Measurements from ENCODE around the gene RNASE7. TPM values are rescaled to one million over a fixed set of nuclear protein-coding genes. Genes with fewer than 3 reads are reported as not detected.
"Not testable (repeated sequence)": the region's sequence is repeated elsewhere in the genome, so short reads cannot be mapped to it uniquely, and the experiment has no call there.

Gene RNASE7
- total RNA-seq, result not detected

DNA sequence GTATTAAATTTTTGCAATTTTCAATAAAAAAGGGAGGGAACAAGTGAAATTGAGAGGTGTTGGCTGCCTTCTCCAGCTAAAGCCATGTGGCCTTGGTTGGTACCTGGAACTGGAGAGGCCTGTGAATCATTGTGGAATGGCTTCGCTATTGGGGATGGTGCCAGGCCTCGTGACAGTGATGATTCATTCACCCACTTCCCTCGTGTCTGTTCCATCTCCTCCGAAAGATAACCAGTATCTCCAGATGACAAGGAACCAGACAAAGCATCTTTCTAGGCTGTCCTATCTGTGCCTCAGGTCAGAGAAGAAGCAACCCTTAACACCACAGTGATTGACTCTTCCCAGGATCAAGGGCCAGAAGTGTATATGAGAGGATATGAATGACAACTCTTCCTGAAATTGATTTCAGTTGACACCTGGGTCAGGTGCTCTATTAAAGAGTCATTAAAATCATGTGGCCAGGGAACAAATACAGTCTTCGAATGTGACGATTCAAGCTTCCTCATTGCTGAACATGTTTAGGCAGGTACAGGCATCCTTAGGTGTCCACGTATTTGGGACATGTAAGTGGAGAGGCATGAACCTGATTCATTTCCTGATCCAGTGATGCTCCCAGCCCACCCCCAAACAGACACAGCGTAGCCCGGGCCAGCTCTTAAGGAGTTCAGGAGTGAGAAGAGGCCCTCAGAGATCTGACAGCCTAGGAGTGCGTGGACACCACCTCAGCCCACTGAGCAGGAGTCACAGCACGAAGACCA is at the start of gene RNASE7:
Gene RNASE7 (plus strand): TSS at position 687 of the 758 bp plus-strand sequence. CDS start 631 bp downstream, outside the sequence.
- H3K27ac Mint-ChIP-seq, result no peak within 1 kb of the TSS
- H3K4me3 Mint-ChIP-seq, result no peak within 1 kb of the TSS
- H3K4me1 Mint-ChIP-seq, result peaks cover 2% of the 10 kb centered on the region
- H3K27me3 Mint-ChIP-seq, result peaks cover 6% of the 10 kb centered on the region
- no peaks in the 10 kb centered on the region for H3K36me3 Mint-ChIP-seq
- no peak for DNase-seq
- no peaks in the 10 kb centered on the region for H3K9me3 Mint-ChIP-seq

DNA sequence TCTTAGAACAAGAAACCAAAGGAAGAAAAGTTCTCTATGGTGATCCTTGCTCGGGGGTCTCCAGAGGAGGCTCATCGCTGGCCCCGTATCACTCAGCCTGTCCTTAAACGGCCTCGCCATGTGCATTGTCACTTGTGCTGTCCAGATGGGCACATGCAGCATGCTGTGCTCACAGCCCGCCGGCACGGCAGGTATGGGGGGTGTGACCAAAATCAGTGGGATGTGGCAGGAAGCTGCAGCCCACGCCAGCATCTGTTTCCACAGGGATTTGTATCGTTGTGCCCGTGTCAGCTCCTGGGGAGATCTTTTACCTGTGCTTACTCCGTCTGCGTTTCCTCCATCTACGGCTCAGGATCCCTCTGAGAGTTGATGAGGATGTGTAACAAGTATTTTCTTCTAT is 45.6 kb upstream of the RNASE7 start:
- H3K27me3 Mint-ChIP-seq, result no peaks in the 10 kb centered on the region

GRCh38 chr14:20997115-20997514 is 45.0 kb upstream of the RNASE7 start:
- Mint-ChIP-seq H3K27me3 (no peaks in the 10 kb centered on the region), H3K27ac (no peak overlapping the region), H3K4me3 (no peak overlapping the region), H3K36me3 (peaks cover 16% of the 10 kb centered on the region), H3K9me3 (no peaks in the 10 kb centered on the region), H3K4me1 (peaks cover 5% of the 10 kb centered on the region)
- no peak for DNase-seq

More for the DNA sequence above, 45.6 kb upstream of the RNASE7 start:
- no peak for DNase-seq
- peaks cover 19% of the 10 kb centered on the region for H3K36me3 Mint-ChIP-seq
- peaks cover 11% of the 10 kb centered on the region for H3K4me1 Mint-ChIP-seq
- no peak overlapping the region for H3K27ac Mint-ChIP-seq
- H3K4me3 Mint-ChIP-seq, result no peak overlapping the region
- H3K9me3 Mint-ChIP-seq, result no peaks in the 10 kb centered on the region

DNA sequence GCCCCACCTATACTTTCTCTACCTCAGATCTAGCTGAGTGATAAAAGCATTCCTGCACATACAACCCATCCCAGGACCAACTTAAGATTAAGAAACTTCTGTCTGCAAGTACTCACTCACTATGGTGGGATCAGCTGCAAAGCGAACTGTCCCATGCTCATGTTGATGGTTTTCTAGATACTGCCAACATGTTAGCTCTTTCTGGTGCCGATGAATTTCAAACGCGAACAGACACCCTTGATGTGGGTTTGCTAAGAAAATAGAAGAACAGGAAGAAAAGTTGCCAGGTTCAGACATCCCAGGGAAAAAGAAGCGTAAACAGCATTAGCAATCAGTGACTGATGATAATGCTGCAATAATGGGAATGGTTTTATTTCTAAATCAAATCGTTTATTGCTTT is 44.6 kb upstream of the RNASE7 start:
- Mint-ChIP-seq H3K36me3 (peaks cover 13% of the 10 kb centered on the region), H3K4me1 (peaks cover 3% of the 10 kb centered on the region), H3K4me3 (no peak overlapping the region), H3K9me3 (no peaks in the 10 kb centered on the region), H3K27me3 (no peaks in the 10 kb centered on the region), H3K27ac (no peak overlapping the region)
- DNase-seq, result no peak

DNA sequence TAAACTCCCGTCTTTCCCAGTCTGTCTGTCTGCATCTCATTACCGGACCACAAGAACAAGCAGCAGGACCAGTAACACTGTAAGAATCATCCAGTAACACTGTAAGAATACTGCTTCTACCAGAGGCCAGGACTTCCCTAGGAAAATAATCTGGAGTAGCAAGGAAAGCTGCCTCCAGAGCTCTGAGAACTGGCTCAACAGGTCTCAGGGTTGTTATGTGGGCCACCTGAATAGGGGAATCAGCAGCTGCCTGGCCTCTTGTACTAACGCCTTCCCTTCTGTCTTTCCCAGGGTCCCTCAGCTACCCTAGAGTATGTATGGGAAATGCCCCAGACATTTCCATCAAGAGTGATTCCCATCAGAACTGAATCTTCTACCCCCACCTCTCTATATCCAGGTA is 44.0 kb upstream of the RNASE7 start:
- H3K4me1 Mint-ChIP-seq, result peaks cover 3% of the 10 kb centered on the region
- no peaks in the 10 kb centered on the region for H3K27me3 Mint-ChIP-seq
- no peak overlapping the region for H3K4me3 Mint-ChIP-seq
- no peak overlapping the region for H3K27ac Mint-ChIP-seq
- no peak for DNase-seq
- H3K9me3 Mint-ChIP-seq, result no peaks in the 10 kb centered on the region
- peaks cover 7% of the 10 kb centered on the region for H3K36me3 Mint-ChIP-seq

GRCh38 chr14:20998674-20999366 is 43.3 kb upstream of the RNASE7 start, which contains the start of gene SLC39A2:
SLC39A2 (plus strand) TSS chr14:20999293; CDS start chr14:20999447, 154 bp downstream.
- H3K27me3 Mint-ChIP-seq, result no peaks in the 10 kb centered on the region
- H3K4me1 Mint-ChIP-seq, result peaks cover 3% of the 10 kb centered on the region
- H3K36me3 Mint-ChIP-seq, result peaks cover 5% of the 10 kb centered on the region
- DNase-seq, result no peak
- H3K27ac Mint-ChIP-seq, result no peak within 1 kb of the TSS
- no peaks in the 10 kb centered on the region for H3K9me3 Mint-ChIP-seq
- H3K4me3 Mint-ChIP-seq, result no peak within 1 kb of the TSS

DNA sequence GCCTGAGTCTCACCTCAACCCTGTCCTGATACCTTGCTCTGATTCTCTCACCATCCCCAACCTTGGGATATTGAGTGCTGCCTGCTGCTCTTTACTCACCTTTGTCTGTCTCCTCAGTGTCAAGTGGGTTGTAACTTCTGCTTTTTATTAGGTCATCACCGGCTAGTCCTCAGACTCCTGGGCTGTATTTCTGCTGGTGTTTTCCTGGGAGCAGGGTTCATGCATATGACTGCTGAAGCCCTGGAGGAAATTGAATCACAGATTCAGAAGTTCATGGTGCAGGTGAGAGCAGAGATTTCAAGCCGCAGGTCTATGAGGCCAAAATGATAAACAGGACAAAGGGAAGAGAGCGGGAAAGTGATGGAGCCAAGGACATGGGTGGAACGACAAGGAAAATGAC is 42.6 kb upstream of the RNASE7 start:
- H3K27me3 Mint-ChIP-seq, result no peaks in the 10 kb centered on the region
- H3K4me3 Mint-ChIP-seq, result no peak overlapping the region
- DNase-seq, result no peak
- H3K27ac Mint-ChIP-seq, result no peak overlapping the region
- no peaks in the 10 kb centered on the region for H3K9me3 Mint-ChIP-seq
- peaks cover 4% of the 10 kb centered on the region for H3K36me3 Mint-ChIP-seq
- peaks cover 3% of the 10 kb centered on the region for H3K4me1 Mint-ChIP-seq

DNA sequence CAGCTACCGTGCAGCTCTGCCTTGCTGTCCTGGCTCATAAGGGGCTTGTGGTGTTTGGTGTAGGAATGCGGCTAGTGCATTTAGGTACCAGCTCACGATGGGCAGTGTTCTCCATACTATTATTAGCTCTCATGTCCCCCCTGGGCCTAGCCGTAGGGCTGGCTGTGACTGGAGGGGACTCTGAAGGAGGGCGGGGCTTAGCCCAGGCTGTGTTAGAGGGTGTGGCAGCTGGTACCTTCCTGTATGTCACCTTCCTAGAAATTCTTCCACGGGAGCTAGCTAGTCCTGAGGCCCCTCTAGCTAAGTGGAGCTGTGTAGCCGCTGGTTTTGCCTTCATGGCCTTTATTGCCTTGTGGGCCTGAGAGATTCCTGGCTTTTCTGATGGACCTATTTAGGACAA is 40.9 kb upstream of the RNASE7 start:
- Mint-ChIP-seq H3K9me3 (no peaks in the 10 kb centered on the region), H3K27me3 (no peaks in the 10 kb centered on the region), H3K27ac (no peak overlapping the region), H3K4me3 (no peak overlapping the region), H3K36me3 (no peaks in the 10 kb centered on the region), H3K4me1 (no peaks in the 10 kb centered on the region)
- DNase-seq, result no peak

GRCh38 chr14:21003788-21004346 is 38.3 kb upstream of the RNASE7 start:
- no peaks in the 10 kb centered on the region for H3K4me1 Mint-ChIP-seq
- H3K27me3 Mint-ChIP-seq, result no peaks in the 10 kb centered on the region
- no peaks in the 10 kb centered on the region for H3K36me3 Mint-ChIP-seq
- DNase-seq, result no peak
- H3K9me3 Mint-ChIP-seq, result no peaks in the 10 kb centered on the region
- H3K27ac Mint-ChIP-seq, result no peak overlapping the region
- no peak overlapping the region for H3K4me3 Mint-ChIP-seq

DNA sequence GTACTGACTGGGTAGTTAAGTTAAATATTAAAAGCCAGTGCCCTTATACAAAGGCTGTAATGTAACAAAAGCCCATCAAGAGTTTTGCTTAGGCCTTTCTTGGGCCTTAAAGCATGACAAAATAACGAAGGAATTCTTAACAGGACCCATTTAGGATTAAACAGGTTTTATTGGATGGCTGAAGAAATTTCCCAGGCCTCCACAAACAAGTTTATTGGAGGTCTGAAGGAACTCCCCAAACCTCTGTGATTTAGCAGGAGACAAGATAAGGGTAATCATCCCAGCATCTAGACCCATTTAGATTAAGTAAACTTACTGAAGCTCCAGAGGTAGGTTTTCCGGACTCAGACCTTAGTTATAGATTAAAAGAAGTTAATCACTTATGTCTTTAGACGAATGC is 32.4 kb upstream of the RNASE7 start:
- H3K36me3 Mint-ChIP-seq, DNase-seq, H3K4me1 Mint-ChIP-seq, H3K27ac Mint-ChIP-seq, H3K9me3 Mint-ChIP-seq, H3K4me3 Mint-ChIP-seq: not testable (repeated sequence)
- H3K27me3 Mint-ChIP-seq, result peaks cover 18% of the 10 kb centered on the region

DNA sequence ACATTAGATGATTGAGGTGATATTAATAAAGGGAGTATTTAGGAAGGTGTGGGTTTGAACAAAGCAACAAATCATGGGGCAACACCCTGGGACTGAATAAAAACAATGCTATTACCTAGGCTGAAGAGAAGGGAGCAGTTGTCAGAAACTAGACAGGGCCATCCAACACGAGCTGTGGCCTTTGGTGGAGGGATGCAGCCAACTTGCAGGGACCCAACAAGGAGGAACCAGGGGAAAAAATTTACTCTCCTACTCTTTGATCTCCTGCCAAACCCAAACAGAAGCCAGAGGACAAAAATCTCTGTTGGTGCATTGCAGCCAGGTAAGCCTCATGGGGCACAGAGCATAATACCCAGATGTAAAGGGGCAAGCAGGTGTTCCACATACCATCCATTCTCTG is 31.0 kb upstream of the RNASE7 start:
- Mint-ChIP-seq H3K27ac (no peak overlapping the region), H3K27me3 (peaks cover 18% of the 10 kb centered on the region), H3K4me1 (no peaks in the 10 kb centered on the region), H3K36me3 (no peaks in the 10 kb centered on the region), H3K4me3 (no peak overlapping the region), H3K9me3 (no peaks in the 10 kb centered on the region)
- DNase-seq, result no peak

GRCh38 chr14:21014761-21015190 is 27.4 kb upstream of the RNASE7 start:
- DNase-seq, result peak; percentile 67
- no peaks in the 10 kb centered on the region for H3K36me3 Mint-ChIP-seq
- no peaks in the 10 kb centered on the region for H3K4me1 Mint-ChIP-seq
- no peak overlapping the region for H3K4me3 Mint-ChIP-seq
- peaks cover 18% of the 10 kb centered on the region for H3K27me3 Mint-ChIP-seq
- H3K27ac Mint-ChIP-seq, result no peak overlapping the region
- no peaks in the 10 kb centered on the region for H3K9me3 Mint-ChIP-seq

DNA sequence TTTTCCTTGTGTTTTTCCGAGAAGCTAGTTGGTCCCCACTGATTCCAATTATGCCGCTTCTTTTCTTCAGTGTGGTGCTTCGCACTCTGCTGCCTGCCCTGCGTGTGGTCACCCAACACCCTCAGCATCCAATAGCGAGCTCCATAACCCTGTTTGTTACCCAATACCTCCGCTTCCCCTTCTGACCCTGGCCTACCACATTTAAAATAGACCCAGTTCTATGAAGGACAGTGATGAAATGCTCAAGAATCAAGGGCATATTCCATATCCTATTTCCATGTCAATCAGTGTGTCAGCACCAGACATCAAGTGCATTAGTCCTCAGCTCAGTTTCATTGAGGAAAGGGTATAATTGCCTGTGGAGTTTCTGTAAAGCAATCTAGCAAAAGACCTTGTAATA is 26.9 kb upstream of the RNASE7 start:
- no peak overlapping the region for H3K4me3 Mint-ChIP-seq
- H3K9me3 Mint-ChIP-seq, result no peaks in the 10 kb centered on the region
- H3K27me3 Mint-ChIP-seq, result peaks cover 18% of the 10 kb centered on the region
- H3K36me3 Mint-ChIP-seq, result no peaks in the 10 kb centered on the region
- no peaks in the 10 kb centered on the region for H3K4me1 Mint-ChIP-seq
- H3K27ac Mint-ChIP-seq, result no peak overlapping the region
- DNase-seq, result no peak

DNA sequence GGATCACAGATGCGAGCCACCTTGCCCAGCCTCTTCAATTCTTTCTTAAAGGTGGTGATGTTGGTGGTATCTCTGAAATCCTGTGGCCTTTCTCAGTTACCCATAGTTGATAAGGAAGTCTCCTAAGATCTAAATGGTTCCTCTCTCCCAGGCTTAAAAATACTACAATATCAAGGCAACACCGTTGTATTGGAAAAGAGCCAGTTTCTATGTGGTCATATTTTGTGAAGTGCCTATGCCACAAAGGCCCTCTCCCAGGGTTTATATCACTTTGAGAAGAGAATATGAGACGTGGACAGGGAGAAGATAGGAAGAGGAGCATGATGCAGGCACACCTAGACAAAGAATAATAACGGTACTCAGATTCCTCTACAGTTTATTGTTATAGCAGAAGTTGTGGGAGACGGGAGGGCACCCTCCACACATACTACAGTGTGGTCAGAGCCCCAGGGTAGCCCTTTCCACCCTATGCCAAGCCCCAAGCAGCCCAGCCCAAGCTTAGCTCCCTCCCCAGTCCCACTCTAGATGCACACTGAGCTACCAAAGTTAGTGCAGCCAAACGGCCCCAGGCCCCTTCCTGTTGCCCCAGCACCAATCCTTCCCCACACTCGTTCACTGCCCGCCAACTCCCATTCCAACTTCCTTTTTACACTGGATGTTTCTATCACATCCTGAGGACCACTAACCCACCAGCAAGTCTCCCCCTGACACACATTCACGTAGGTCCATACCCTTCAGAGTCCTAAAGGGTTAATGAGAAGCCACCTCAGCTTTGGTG is 25.6 kb upstream of the RNASE7 start:
- no peaks in the 10 kb centered on the region for H3K36me3 Mint-ChIP-seq
- H3K27me3 Mint-ChIP-seq, result peaks cover 13% of the 10 kb centered on the region
- H3K9me3 Mint-ChIP-seq, result no peaks in the 10 kb centered on the region
- H3K4me3 Mint-ChIP-seq, result no peak overlapping the region
- no peaks in the 10 kb centered on the region for H3K4me1 Mint-ChIP-seq
- no peak for DNase-seq
- no peak overlapping the region for H3K27ac Mint-ChIP-seq

All from activated naive CD8-positive, alpha-beta T cell treated with anti-CD3 and anti-CD28 coated beads for 36 hours (primary cell).